Right renal pelvis (tissue), 4 donors: ENCODE measurements around the gene YLPM1. TPM values are rescaled to one million over a fixed set of nuclear protein-coding genes. Genes with fewer than 3 reads are reported as not detected.
A peak's percentile ranks its signal among the peaks of the same experiment; 100 is the strongest.
"Not testable (repeated sequence)": the region's sequence is repeated elsewhere in the genome, so short reads cannot be mapped to it uniquely, and the experiment has no call there.

ENCODE experiments used
- DNase-seq, 4 donors: peaks; one replicate each; pipeline ENCODE4 v3.0.0-alpha.2; 2013; ENCODE audit warnings: low read depth in 4 of 4, low spot score in 3 of 4, missing footprints in 1 of 4
- polyA plus RNA-seq, 4 donors: library from polyadenylated mRNA; unstranded; fragments of 120-200 nt; gene quantifications; one replicate each; pipeline ENCODE4 v1.2.1, GENCODE V29; 2013; ENCODE audit not compliant: insufficient read length in 4 of 4

YLPM1 gene
- polyA plus RNA-seq, result 100 to 1,000 TPM in 1 of 4 donors, 10 to 100 TPM in 3; 80.8 to 110 (median 87.8) TPM

- DNase-seq, result peak; percentile 86 to 96 (median 92)
These were observed at the start of gene YLPM1 for GRCh38 chr14:74762917-74763802. TSS of gene YLPM1 (plus strand) at chr14:74763316. CDS start at chr14:74763490, 174 bp downstream.

GRCh38 chr14:74713395-74713735 is 49.8 kb upstream of the YLPM1 start:
- no peak for DNase-seq

- DNase-seq, result no peak
These were observed 42.6 kb upstream of the YLPM1 start for GRCh38 chr14:74720526-74720925.

GRCh38 chr14:74723134-74723533 is 40.0 kb upstream of the YLPM1 start:
- no peak for DNase-seq

GRCh38 chr14:74732387-74732786 is 30.7 kb upstream of the YLPM1 start:
- DNase-seq, result no peak

- DNase-seq, result no peak
These were observed 29.9 kb upstream of the YLPM1 start for GRCh38 chr14:74733221-74733620.

GRCh38 chr14:74735125-74735524 is 28.0 kb upstream of the YLPM1 start:
- DNase-seq, result peak in 1 of 4 donors; percentile 3

- no peak for DNase-seq
These were observed 25.3 kb upstream of the YLPM1 start for GRCh38 chr14:74737753-74738325.

GRCh38 chr14:74739293-74740030 is 23.7 kb upstream of the YLPM1 start:
- DNase-seq, result no peak

- no peak for DNase-seq
These were observed 15.9 kb upstream of the YLPM1 start for GRCh38 chr14:74747237-74747636.

- DNase-seq, result no peak
These were observed 9.0 kb upstream of the YLPM1 start for GRCh38 chr14:74754157-74754556.

GRCh38 chr14:74754899-74755298 is 8.2 kb upstream of the YLPM1 start:
- no peak for DNase-seq

- DNase-seq, result no peak
These were observed 6.8 kb upstream of the YLPM1 start for GRCh38 chr14:74756326-74756725.

GRCh38 chr14:74758505-74758904 is 4.6 kb upstream of the YLPM1 start:
- not testable (repeated sequence) for DNase-seq

- DNase-seq, result peak in 1 of 4 donors; percentile 2
These were observed 851 bp downstream of the YLPM1 start for GRCh38 chr14:74763803-74764531.

GRCh38 chr14:74765721-74766120 is 2.6 kb downstream of the YLPM1 start:
- DNase-seq, result no peak

- DNase-seq, result no peak
These were observed 8.3 kb downstream of the YLPM1 start for GRCh38 chr14:74771399-74771798.

GRCh38 chr14:74784634-74785033 is 21.5 kb downstream of the YLPM1 start:
- DNase-seq, result no peak

GRCh38 chr14:74785056-74785613 is 22.0 kb downstream of the YLPM1 start:
- no peak for DNase-seq

- no peak for DNase-seq
These were observed 23.7 kb downstream of the YLPM1 start for GRCh38 chr14:74786796-74787315.
